ENCODE results near the gene HHAT. TPM values are rescaled to one million over a fixed set of nuclear protein-coding genes. Genes with fewer than 3 reads are reported as not detected.
A peak's percentile ranks its signal among the peaks of the same experiment; 100 is the strongest.

HHAT gene
- total RNA-seq, 1 donor from 2014 or later = 6.9 TPM

DNA sequence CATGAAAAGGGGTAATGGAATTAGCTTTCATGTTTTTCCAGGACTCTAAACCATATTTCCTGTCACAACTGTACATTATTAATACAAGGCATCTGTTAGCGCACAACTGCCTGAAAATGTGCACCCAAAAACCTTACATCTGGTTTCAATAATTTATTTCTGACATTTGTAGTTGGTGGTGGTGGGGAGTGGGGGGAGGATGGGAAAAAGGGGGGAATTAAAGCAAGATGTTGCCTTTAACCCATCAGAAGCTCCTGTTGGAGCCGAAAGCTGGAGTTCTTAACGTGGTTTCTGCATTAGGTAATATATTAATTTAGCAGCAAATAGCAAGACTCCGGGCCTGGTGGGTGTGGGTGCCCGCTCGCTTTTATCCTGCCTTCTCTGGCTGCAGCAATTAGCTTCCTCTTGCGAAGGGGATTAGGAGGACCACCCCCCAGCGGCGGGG is 36.9 kb upstream of the HHAT start:
- peaks cover 29% of the 10 kb centered on the region for H3K4me1 Mint-ChIP-seq
- H3K27ac Mint-ChIP-seq (ENCODE audit: unreplicated experiment) = no peak overlapping the region
- no peaks in the 10 kb centered on the region for H3K36me3 Mint-ChIP-seq (ENCODE audit: low read depth)
- TF ChIP-seq, protein P1, sequence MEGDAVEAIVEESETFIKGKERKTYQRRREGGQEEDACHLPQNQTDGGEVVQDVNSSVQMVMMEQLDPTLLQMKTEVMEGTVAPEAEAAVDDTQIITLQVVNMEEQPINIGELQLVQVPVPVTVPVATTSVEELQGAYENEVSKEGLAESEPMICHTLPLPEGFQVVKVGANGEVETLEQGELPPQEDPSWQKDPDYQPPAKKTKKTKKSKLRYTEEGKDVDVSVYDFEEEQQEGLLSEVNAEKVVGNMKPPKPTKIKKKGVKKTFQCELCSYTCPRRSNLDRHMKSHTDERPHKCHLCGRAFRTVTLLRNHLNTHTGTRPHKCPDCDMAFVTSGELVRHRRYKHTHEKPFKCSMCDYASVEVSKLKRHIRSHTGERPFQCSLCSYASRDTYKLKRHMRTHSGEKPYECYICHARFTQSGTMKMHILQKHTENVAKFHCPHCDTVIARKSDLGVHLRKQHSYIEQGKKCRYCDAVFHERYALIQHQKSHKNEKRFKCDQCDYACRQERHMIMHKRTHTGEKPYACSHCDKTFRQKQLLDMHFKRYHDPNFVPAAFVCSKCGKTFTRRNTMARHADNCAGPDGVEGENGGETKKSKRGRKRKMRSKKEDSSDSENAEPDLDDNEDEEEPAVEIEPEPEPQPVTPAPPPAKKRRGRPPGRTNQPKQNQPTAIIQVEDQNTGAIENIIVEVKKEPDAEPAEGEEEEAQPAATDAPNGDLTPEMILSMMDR (conservative IDR thresholded peaks at IDR 0.05) = no peak
- H3K9me3 Mint-ChIP-seq = no peaks in the 10 kb centered on the region
- peaks cover 28% of the 10 kb centered on the region for H3K27me3 Mint-ChIP-seq (ENCODE audit: low read depth)
- H3K4me3 Mint-ChIP-seq = peak overlapping the region; percentile 56
- no peak for DNase-seq (ENCODE audit: low read depth, low spot score)

DNA sequence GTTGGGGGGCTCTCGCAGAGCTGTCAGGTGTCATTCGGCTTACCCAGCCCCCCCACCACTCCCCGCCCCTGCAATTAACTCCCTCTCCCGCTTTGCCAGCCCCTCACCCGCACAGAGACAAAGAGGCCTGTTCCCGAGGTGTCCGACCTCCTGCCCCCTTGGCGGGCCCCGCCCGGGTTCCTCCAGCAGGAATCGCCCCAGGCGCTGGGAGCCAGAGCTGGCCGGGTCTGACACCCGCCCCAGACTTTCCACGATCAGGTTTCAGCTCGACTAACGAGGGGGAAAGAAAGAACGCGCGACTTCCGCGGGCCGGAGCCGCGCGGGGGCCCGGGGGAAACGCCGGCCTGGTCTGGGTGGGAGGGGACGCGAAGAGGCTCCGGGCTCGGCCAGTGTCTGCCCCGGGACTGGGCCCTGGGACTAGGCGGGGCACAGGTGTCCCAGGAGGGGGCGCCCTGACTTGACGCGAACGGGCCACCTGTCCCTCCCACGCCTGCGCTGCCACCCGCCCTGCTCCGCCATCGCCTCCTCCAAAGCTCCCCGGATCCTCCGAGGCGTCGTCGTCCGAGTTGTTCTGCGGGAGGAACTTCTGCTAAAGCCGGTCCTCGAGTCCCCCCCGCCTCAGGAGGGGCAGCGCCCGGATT is 36.4 kb upstream of the HHAT start:
- Mint-ChIP-seq H3K9me3 (no peaks in the 10 kb centered on the region), H3K27me3 (ENCODE audit: low read depth) (peaks cover 28% of the 10 kb centered on the region), H3K36me3 (ENCODE audit: low read depth) (no peaks in the 10 kb centered on the region), H3K27ac (ENCODE audit: unreplicated experiment) (peak overlapping the region; percentile 46), H3K4me3 (peak overlapping the region; percentile 79), H3K4me1 (peaks cover 29% of the 10 kb centered on the region)
- peak; percentile 60 for DNase-seq (ENCODE audit: low read depth, low spot score)
- TF ChIP-seq, protein P1 (conservative IDR thresholded peaks at IDR 0.05) = no peak

- peak overlapping the region; percentile 46 for H3K27ac Mint-ChIP-seq (ENCODE audit: unreplicated experiment)
- H3K4me3 Mint-ChIP-seq = peak overlapping the region; percentile 79
- peaks cover 33% of the 10 kb centered on the region for H3K4me1 Mint-ChIP-seq
- H3K27me3 Mint-ChIP-seq (ENCODE audit: low read depth) = peaks cover 23% of the 10 kb centered on the region
- H3K36me3 Mint-ChIP-seq (ENCODE audit: low read depth) = no peaks in the 10 kb centered on the region
- no peak for DNase-seq (ENCODE audit: low read depth, low spot score)
- TF ChIP-seq, protein P1 (conservative IDR thresholded peaks at IDR 0.05) = no peak
- H3K9me3 Mint-ChIP-seq = no peaks in the 10 kb centered on the region
These were observed 35.5 kb upstream of the HHAT start for GRCh38 chr1:210293171-210293607.

GRCh38 chr1:210294999-210295745 is 33.5 kb upstream of the HHAT start:
- Mint-ChIP-seq H3K27ac (ENCODE audit: unreplicated experiment) (peak overlapping the region; percentile 4), H3K27me3 (ENCODE audit: low read depth) (peaks cover 25% of the 10 kb centered on the region), H3K9me3 (no peaks in the 10 kb centered on the region), H3K4me3 (peak overlapping the region; percentile 54), H3K4me1 (peaks cover 49% of the 10 kb centered on the region), H3K36me3 (ENCODE audit: low read depth) (no peaks in the 10 kb centered on the region)
- TF ChIP-seq, protein P1 (conservative IDR thresholded peaks at IDR 0.05) = no peak
- DNase-seq (ENCODE audit: low read depth, low spot score) = peak; percentile 37

DNA sequence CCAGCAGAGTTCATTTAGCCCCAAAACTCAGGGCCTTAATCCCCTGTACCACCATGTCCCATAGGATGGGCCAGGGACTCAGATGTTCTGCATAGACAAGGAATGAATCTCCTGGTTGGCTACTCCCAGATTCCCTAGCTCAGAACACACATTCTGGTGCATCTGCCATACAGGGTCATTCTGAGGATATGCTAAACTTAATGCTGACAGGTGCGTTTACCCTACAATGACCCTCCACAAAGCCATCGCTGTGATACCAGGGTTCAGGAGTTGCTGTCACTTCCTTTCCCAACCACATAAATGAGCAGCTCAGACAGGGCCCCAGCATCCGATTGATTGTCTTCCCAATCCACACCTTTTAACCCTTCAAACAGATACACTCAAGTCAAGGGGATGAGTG is 32.0 kb upstream of the HHAT start:
- peaks cover 52% of the 10 kb centered on the region for H3K4me1 Mint-ChIP-seq

More for the DNA sequence above, 32.0 kb upstream of the HHAT start:
- Mint-ChIP-seq H3K27me3 (ENCODE audit: low read depth) (peaks cover 13% of the 10 kb centered on the region), H3K9me3 (no peaks in the 10 kb centered on the region), H3K36me3 (ENCODE audit: low read depth) (no peaks in the 10 kb centered on the region), H3K4me3 (no peak overlapping the region), H3K27ac (ENCODE audit: unreplicated experiment) (no peak overlapping the region)
- DNase-seq (ENCODE audit: low read depth, low spot score) = no peak
- TF ChIP-seq, protein P1 (conservative IDR thresholded peaks at IDR 0.05) = no peak

Data from neural crest cell (in vitro differentiated cells).